GM18502 (cell line): ENCODE results near the gene ADCY6.
"Not testable (repeated sequence)": the region's sequence is repeated elsewhere in the genome, so short reads cannot be mapped to it uniquely, and the experiment has no call there.

Experiments
- ATAC-seq: cut with Tn5 transposase; IDR thresholded peaks from one replicate; pipeline ENCODE4 v1.9.1; 2021; ENCODE audit warnings: mild to moderate bottlenecking; ENCODE audit not compliant: unreplicated experiment, poor library complexity

The ADCY6 gene

DNA sequence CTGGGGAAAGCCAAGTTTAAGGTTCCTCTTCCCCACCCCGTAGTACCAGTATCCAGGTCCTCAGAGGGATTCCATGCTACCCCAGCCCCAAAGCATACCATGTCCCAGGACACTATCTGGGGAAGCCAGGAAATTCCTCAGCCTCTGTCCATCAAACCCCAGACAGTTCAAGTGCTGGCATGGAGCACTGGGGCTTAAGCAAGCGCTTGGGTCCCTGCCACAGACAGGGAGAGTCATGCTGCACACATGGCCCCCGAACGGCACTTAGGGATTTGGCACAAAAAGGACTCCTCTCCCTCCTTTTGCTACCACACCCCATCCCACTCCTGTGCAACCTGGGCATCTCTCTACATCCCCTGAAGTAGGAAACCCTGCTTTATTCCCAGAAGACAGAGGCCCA is 21.8 kb downstream of the ADCY6 start:
- ATAC-seq = no peak

DNA sequence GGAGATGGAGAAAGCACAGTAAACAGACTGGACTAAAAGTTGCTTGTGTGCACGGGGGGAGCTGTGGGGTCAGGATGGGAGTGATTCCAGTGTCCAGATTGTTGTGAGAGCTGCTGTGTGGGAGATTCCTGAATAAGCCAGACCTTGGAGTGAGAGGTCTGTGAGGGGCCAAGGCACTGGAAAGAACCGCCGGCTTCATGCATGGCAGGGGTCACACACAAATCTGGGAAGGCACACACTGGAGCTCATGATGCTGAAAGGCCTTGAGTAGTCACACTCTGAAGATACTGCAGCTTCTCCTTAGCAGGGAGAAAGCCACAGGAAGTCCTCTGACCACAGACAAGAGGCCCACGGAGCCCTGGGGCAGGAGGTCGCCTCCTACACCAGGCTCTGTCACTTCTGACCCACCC is 23.1 kb downstream of the ADCY6 start:
- no peak for ATAC-seq

DNA sequence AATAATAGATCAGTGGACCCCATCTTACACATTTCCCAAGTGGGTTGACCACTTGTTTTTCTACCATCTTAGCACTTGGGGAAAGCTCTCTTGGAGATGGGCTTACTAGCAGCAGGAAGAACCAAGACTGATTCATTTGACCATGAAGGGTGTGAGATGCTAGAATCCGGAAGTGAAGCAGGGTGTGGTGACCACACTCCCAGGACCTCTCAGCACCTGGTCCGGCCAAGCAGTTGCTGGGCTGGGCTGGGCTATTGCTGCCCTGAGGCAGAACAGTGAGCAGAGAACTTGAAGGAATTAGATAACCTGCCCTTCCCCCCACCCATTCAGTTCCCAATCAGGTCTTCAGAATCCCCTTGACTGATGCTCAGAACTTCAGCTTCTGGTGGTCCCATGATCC is 24.4 kb downstream of the ADCY6 start:
- ATAC-seq = no peak

DNA sequence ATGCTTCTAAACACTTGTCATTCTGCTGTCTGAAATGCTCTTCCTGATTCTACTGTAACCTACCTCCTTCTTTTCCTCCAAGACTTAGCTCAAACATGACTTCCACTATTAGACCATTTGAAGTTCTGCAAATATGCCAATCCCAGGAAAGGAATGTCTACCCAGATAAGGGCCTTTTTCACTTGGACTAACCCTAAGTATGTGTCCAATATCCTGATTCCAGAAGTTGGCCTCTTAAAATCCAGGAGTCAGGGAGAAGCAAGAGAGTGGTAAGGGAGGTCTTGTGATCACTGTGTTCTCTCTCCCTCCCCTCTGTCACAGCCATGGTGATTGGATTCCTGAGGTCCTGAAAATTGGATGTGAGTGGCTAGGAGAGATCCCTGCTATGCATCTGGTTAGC is 30.2 kb downstream of the ADCY6 start:
- ATAC-seq = no peak

DNA sequence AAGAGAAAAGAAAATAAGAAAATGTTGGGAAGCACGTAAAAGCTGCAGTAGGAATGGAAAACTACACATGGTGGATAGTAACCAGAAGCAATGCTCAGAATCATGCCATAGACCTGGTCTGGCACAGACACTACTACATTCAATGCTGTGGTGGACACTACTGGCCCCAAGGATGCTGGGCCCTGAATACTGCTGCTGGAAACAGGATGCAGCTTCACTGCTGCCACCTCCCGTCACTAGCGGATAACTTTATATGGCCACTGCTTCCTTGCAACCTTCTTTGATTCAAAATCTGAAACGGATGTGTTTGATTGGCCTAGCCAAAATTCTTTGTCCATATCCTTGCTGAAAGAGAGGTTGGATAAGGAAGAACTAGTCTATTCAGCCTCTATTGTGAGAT is 30.7 kb downstream of the ADCY6 start:
- no peak for ATAC-seq

DNA sequence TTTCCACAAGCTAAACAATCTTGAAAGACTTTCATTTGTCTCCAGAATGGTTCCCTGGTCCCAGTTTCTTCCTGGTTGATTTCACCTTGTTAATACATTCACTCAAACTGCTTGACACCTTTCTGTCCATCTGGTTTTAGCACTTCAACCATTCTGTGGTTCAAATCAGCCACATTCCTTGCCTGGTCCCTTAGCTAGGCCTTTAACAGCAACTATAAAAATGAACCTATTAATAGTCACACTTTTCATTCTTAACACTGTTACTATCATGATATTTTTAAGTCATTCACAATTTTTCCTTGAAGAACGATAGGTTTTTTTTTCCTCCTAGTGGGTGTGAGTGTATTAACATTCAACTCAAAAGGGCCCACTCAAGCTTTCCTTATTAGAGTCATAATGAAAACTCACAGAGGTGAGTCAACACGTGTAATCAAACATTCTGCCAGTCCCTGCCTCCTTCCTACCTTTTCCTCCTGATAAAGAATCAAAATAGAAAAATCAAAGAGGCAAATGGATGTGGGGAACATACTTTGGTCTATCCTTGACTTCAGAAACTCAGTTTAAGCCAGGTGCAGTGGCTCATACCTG is 38.0 kb downstream of the ADCY6 start:
- ATAC-seq = no peak

DNA sequence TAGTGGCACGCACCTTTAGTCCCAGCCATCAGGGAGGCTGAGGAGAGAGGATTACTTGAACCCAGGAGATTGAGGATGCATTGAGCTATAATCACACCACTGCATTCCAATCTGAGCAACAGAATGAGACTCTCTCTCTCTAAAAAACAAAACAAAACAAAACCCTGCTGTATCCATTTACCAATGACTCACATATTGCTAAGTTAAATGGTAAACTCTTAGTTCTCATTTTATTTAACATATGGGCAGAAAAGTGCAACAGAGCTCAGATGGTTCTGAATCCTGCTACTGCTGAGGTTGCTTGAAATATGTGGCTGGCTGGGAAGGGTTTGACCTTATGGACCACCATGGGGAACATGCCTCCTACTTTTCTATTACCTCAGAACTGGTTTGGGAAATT is 38.7 kb downstream of the ADCY6 start:
- ATAC-seq = no peak

DNA sequence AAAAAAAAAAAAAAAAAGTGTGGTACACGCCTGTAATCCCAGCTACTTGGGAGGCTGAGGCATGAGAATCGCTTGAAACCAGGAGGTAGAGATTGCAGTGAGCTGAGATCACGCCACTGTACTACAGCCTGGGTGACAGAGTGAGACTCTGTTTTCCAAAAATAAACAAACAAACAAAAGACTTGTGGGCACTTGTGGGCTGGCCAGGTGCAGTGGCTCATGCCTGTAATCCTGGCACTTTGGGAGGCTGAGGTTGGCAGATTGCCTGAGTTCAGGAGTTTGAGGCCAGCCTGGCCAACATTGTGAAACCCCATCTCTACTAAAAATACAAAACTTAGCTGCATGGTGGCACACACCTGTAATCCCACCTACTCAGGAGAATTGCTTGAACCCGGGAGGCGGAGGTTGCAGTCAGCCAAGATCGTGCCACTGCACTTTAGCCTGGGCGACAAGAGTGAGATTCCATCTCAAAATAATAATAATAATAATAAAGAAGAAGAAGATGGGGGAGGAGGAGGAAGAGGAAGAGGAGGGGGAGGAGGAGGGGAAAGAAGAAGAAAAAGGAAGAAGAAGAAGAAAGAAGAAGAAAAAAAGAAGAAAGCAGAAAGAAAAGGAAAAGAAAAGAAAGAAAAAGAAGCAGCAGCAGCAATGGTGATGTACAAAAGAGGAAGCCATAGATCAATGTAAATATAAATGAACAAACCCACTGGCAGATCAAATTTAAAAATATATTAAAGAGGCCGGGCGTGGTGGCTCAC is 44.5 kb downstream of the ADCY6 start:
- no peak for ATAC-seq

DNA sequence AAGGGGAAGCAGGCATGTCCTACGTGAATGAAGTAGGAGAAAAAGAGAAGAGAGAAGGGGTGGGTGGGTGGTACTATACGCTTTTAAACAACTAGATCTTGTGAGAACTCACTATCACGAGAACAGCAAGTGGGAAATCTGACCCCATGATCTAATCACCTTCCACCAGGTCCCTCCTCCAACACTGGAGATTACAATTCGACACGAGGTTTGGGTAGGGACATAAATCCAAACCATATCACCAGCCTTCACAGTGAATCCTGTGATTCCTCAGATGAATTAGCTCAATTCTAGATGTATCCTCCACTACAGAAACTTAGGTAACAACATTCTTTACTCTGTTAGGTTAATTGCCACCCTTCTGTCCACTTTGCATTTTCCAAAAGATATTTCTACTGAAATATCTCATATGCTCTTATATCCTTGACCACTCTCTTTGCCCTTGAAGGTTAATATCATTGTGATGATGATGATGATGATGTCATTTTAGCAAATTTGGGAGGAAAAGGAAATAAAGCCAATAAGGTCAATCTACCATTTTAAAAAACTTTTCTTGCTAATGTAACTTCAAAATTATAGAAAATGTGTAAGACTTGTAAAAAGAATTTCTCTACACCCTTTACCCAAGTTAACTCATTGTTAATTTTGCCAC is 49.1 kb downstream of the ADCY6 start:
- no peak for ATAC-seq

DNA sequence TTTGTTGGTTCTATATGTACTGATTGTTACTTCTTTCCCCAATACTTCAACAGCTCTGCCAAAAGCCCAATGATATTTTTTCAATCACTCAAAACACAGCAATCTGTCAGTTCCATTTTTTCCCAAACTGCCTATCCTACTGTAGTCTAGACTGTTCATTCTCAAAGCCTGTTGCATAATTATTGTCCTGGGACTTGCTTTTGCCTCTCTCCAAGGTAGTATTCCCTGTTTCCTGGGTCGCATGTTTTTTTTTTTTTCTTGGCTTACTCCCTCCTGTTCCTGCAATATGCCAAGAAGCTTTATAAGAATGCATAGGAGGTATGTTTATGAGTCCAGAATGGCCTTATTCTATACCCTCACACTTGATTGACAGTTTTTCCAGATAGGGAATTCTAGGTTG is 52.4 kb downstream of the ADCY6 start:
- ATAC-seq = no peak

DNA sequence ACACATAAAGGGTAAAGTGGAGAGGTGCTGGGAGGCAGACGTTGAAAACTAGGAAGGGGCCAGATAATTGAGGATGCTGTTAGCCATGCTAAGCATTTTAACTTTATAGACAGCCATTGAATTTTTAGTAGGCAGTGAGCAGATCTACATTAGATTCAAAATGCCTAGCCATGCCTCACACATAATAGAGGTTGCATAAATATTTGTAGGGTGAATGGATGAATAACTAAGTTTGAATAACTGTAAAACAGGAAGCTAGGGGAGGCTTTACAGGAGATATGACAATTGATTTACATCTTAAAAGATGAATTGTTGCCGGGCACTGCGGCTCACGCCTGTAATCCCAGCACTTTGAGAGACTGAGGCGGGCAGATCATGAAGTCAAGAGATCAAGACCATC is 60.1 kb downstream of the ADCY6 start:
- ATAC-seq = no peak

DNA sequence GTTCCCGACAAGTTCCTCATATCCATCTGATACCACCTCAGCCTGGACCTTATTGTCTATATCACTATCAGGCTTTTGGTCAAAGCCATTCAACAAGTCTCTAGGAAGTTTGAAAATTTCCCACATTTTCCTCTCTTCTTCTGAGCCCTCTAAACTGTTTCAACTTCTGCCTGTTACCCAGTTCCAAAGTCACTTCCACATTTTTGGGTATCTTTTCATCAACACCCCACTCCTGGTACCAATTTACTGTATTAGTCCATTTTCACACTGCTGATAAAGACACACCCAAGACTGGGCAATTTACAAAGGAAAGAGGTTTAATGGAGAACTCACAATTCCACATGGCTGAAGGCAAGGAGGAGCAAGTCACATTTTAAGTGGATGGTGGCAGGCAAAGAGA is 68.2 kb downstream of the ADCY6 start:
- ATAC-seq = not testable (repeated sequence)

DNA sequence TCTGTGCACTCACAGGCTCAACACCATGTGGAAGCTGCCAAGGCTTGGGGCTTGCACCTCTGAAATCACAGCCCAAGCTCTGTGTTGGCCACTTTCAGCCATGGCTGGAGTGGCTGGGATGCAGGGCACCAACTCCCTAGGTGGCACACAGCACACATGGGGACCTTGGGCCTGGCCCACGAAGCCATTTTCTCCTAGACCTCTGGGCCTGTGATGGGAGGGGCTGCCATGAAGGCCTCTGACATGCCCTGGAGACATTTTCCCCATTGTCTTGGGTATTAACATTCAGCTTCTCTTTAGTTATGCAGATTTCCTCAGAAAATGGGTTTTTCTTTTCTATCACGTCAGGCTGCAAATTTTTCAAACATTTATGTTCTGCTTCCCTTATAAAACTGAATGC is 68.7 kb downstream of the ADCY6 start:
- ATAC-seq = not testable (repeated sequence)

DNA sequence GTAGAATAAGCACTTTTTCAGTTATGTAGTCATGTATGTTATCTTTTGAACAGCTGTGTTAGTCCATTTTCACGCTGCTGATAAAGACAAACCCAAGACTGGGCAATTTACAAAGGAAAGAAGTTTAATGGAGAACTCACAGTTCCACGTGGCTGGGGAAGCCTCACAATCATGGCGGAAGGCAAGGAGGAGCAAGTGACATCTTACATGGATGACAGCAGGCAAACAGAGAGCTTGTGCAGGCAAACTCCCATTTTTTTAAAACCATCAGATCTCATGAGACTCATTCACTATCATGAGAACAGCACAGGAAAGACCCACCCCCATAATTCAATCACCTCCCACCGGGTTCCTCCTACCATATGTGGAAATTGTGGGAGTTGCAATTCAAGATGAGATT is 69.9 kb downstream of the ADCY6 start:
- ATAC-seq = not testable (repeated sequence)

DNA sequence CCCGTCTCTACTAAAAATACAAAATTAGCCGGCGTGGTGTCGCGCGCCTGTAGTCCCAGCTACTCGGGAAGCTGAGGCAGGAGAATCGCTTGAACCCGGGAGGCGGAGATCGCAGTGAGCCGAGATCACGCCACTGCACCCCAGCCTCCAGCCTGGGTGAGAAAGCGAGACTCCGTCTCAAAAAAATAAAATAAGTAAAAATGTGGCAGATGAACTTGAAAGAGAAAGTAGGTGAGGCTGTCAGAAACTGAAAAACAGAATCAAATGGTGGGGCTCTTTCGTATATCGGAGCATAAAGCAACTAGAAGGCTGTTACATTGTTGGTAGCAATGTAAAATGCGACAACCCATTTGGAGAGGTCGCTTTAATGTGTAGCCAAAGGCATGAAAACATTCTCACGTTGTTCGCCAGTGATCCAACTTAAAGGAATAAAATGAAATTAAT is 71.6 kb downstream of the ADCY6 start:
- peak; percentile 5 for ATAC-seq

DNA sequence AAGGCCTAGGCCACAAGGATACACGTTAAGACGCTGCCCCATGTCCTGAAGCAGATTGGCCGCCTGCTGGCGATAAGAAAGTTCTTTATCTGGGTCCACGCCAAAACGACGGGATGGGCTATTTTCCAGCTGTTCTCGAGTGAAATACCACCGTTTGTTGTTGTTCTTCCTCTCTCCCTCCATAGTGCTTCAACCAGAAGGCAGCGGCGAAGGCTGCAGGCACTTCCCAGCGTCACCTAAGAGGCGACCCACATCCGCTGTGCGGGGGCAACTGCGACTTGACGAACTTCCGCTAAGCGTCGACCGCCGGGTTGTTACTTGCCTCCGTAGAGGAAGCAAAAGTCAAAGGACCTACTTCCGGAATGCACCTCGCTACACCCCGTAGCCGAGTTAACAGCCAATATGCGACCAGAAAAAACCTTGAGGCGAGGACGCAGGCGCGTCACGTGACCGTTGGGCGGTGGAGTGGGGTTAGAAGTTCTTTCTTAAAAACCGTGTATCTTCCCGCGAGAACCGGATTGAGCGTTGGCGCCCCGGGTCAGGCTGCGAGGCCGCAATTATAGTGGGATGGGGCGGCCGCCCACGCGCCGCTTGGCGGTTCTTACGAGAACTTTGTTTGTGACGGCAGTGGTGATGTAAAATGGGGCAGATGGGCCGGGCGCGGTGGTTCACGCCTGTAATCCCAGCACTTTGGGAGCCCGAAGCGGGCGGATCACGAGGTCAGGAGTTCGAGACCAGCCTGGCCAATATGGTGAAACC is 72.2 kb downstream of the ADCY6 start, which contains the start of gene CCNT1:
TSS of gene CCNT1 (minus strand) at position 215 of the 759 bp plus-strand sequence. CDS start at position 183, 32 bp downstream.
- ATAC-seq = peak; percentile 96
